NCI-H2081 treated with DMSO at 0.1 percent for 48 hours (cell line): Measurements from ENCODE around the gene C6orf89.
A peak's percentile ranks its signal among the peaks of the same experiment; 100 is the strongest.

ENCODE experiments used
- DNase-seq: peaks from one replicate; lab custom pipeline; 2025; lab: John Stamatoyannopoulos, UW

C6orf89 gene

GRCh38 chr6:36852481-36853147 is 33.1 kb upstream of the C6orf89 start:
- DNase-seq, result no peak

DNA sequence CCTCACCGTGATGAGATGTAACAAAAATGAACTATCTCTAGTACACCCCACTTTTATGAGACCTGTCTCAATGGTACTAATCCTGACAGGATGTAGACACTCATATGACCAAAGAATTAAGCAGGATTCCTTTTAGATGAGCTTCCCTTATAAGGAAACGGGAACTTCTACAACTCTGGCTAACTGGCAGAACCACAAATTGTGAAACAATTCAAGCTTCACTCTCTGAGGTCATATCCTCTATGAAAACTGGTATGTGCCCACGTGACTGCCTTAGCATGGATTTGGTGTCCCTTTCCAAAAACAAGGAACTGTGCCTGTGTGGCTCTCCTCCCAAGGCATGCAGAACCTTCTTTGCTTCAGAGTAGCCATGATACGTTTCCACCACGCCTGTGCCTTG is 32.4 kb upstream of the C6orf89 start:
- DNase-seq, result no peak

GRCh38 chr6:36855750-36856149 is 30.0 kb upstream of the C6orf89 start:
- DNase-seq, result no peak

DNA sequence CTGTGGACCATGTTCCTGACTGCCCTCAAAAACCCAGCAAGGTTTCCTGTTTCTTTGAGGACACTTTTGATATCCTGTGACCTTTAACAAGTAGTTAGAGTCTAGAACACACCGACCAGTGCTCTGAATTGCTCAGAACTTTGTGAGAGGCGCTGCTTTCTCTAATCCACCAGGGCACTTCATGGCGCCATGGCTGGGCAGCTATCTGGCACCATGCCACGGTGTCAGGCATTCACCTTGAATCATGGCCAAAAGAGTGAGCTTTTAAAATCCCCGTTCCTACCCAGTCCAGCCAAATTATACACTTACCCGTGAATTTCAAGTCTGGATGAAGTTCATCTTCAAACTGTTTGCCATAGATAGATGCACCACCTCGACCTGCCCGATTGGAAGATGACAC is 29.5 kb upstream of the C6orf89 start:
- no peak for DNase-seq

GRCh38 chr6:36857325-36857724 is 28.4 kb upstream of the C6orf89 start:
- DNase-seq, result no peak

DNA sequence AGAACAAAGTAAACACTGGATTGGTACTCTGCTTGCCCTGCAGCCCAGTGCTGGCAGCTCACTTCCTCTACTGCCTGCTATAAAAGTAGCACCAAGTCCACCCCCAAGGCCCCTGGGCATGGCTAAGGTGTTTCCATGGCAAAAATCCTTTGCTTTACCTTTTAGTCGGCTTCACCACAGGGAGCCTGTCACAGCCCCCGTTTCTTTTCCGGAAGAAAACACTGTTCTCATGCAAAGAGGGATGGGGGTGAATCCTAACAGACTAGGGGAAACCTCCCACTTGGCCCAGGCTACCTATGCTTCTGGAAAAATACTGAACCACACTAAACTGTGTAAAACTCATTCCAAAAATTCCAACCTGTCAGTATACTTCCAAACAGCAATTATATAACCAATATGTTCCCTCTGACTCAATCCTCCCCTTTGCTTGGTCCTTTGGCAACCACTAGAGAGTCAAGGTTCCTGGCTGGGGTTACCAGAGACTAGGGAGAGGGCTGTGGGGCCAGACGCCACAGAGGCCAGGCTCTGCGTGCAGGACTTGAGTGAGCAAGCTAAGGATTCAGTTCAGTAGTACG is 27.3 kb upstream of the C6orf89 start:
- DNase-seq, result no peak

GRCh38 chr6:36860126-36860525 is 25.6 kb upstream of the C6orf89 start:
- DNase-seq, result no peak

GRCh38 chr6:36862164-36862847 is 23.4 kb upstream of the C6orf89 start:
- DNase-seq, result no peak

- DNase-seq, result no peak
These were observed 22.8 kb upstream of the C6orf89 start for GRCh38 chr6:36862848-36863382.

DNA sequence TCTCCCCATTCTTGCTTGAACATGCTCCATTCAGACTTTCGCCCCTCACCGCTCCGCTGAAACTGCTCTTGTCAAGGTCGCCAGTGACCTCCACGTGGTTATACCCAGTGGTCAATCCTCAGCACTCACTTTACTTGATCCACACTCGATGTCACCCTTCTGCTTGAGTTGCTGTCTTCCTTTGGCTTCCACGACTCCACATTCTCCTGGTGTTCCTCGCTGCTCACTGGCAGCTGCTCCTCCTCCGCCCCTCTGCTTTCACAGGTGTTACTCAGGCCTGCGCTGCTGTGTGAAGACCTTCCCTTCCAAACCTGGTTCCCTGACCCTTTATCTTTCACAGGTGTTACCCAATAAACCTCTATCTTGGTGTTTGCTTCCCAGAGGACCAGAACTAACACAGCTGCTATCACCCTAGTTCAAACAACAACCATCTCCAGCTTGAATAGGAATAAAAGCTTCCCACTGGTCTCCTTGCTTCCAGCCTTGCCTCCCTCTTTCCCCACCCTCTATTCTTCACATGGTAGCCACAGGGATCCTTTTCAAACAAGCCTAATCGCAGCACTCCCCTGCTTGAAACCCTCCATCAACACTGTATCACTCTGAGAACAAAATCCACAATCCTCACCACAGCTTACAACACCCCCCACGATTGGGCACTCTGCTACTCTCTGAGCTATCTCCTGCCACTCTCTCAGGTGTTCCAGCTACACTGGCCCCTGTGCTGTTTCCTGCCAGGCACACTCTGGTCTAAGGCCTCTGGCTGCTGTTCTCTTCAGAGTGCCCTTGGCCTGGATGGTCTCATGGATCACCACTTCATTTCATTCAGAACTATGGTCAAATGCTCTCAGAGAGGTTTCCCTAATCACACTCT is 21.8 kb upstream of the C6orf89 start:
- peak; percentile 61 for DNase-seq

- DNase-seq, result no peak
These were observed 19.9 kb upstream of the C6orf89 start for GRCh38 chr6:36865835-36866234.

- no peak for DNase-seq
These were observed 18.1 kb upstream of the C6orf89 start for GRCh38 chr6:36867471-36868224.

DNA sequence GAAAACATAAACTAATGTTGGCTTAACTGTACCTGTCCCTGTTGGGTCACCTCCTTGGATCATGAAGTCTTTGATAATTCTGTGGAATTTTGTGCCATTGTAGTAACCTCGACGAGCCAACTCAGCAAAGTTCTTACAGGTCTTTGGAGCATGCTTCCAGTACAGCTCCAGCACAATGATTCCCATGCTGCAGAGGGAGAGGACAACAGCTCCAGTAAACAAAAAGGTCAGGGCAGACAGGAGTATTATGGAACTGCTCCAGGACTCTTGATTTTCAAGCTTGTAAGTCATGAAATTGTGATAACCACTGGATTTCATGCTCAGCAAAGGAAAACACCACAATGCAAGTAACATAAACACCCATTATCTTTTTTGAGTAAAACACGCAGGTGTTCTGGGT is 14.1 kb upstream of the C6orf89 start:
- no peak for DNase-seq

- no peak for DNase-seq
These were observed 12.6 kb upstream of the C6orf89 start for GRCh38 chr6:36873115-36873514.

DNA sequence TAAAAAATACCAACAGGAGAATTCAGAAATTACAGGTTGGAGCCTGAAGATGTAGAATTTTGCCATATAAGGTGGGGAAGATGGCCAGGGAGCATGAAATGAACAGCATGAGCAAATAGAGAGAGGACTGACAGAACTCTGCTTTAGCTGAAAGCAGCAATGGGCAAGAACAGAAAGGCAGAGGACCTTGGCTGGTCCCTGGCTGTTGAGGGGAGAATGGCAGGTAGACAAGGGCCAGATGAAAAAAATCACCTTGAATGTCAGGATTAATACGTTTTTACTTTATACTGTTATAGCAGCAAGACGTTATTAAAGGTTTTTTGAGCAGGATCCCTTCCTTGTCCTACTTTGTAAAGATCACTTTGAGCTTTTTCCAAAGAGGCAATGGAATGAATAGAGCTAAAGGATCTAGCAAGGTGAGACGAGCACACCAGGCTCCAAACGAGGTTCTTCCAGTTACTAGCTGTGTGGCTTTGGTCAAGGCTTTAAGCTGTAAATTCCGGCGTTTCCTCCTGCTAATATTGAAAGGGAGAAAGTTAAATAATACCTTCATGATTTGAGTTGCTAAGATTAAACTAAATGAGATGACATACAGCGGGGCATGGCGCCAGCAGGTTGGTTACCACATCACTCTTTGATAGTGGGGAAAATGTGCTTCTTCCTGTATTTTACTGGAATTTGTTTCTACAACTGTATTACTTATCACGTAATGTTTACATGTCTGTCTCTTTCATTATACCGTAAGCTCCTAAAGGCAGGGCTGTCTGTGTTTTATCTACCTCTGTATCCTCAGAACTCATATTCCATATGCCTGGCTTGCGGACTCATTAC is 11.9 kb upstream of the C6orf89 start:
- no peak for DNase-seq

GRCh38 chr6:36874443-36875249 is 11.1 kb upstream of the C6orf89 start, which contains the start of gene PPIL1:
PPIL1 (minus strand) TSS chr6:36874803; CDS start chr6:36874772, 31 bp downstream.
- peak; percentile 84 for DNase-seq

GRCh38 chr6:36875250-36875633 is 10.5 kb upstream of the C6orf89 start:
- no peak for DNase-seq

DNA sequence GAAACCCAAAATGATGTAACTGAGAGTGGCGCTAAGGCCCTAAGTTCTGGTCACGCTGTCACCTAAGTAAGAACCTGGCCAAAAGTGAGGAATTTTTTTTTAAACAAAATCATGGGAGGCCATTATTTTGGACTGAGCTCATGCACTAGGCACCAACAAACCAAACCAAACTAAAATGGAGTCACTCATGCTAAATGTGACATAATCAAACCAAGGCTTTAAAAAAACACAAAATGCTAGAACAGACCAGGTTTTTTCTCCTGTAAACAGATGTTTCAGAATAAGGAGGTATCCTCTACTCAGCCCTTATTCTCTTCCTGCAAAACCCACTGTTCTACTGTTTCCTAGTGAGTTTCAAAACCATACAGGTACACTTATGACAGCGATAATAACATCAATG is 1.1 kb upstream of the C6orf89 start:
- DNase-seq, result no peak

- DNase-seq, result no peak
These were observed 1.3 kb downstream of the C6orf89 start for GRCh38 chr6:36886950-36887618.
